ENCODE data around the gene CCL17.
"Not testable (repeated sequence)": the region's sequence is repeated elsewhere in the genome, so short reads cannot be mapped to it uniquely, and the experiment has no call there.

The CCL17 gene

GRCh38 chr16:57379579-57379978, 25.0 kb upstream of the CCL17 start:
- DNase-seq = no peak

- no peak for DNase-seq
Measured at GRCh38 chr16:57380671-57381462, 23.7 kb upstream of the CCL17 start.

- no peak for DNase-seq
Measured at GRCh38 chr16:57381791-57382534, 22.6 kb upstream of the CCL17 start.

GRCh38 chr16:57382535-57383275, 21.9 kb upstream of the CCL17 start:
- no peak for DNase-seq

- no peak for DNase-seq
Measured at GRCh38 chr16:57383276-57384247, 21.0 kb upstream of the CCL17 start.

GRCh38 chr16:57384248-57385070, 20.1 kb upstream of the CCL17 start:
- DNase-seq = no peak

GRCh38 chr16:57385083-57385482, 19.5 kb upstream of the CCL17 start:
- DNase-seq = no peak

GRCh38 chr16:57386381-57386951, 18.1 kb upstream of the CCL17 start:
- no peak for DNase-seq

- DNase-seq = no peak
Measured at GRCh38 chr16:57387598-57388354, 16.8 kb upstream of the CCL17 start.

- DNase-seq = no peak
Measured at GRCh38 chr16:57388359-57389086, 16.0 kb upstream of the CCL17 start.

GRCh38 chr16:57389087-57389468, 15.5 kb upstream of the CCL17 start:
- DNase-seq = no peak

- no peak for DNase-seq
Measured at GRCh38 chr16:57390636-57391295, 13.8 kb upstream of the CCL17 start.

- no peak for DNase-seq
Measured at GRCh38 chr16:57391300-57391699, 13.3 kb upstream of the CCL17 start.

GRCh38 chr16:57391708-57392107, 12.9 kb upstream of the CCL17 start:
- no peak for DNase-seq

- no peak for DNase-seq
Measured at GRCh38 chr16:57392694-57393093, 11.9 kb upstream of the CCL17 start.

- DNase-seq = no peak
Measured at GRCh38 chr16:57394444-57394843, 10.1 kb upstream of the CCL17 start.

- no peak for DNase-seq
Measured at GRCh38 chr16:57395026-57395425, 9.5 kb upstream of the CCL17 start.

GRCh38 chr16:57396786-57397185, 7.8 kb upstream of the CCL17 start:
- DNase-seq = no peak

- DNase-seq = not testable (repeated sequence)
Measured at GRCh38 chr16:57397493-57397892, 7.1 kb upstream of the CCL17 start.

Measured in activated effector memory CD4-positive, alpha-beta T cell treated with Interleukin-2 at 50 U/mL for 16 hours (primary cell).